ENCODE data around the gene ZNF143. TPM values are rescaled to one million over a fixed set of nuclear protein-coding genes. Genes with fewer than 3 reads are reported as not detected.

The ZNF143 gene
- total RNA-seq, 1 experiment from 2014 or later = 29.2 TPM

DNA sequence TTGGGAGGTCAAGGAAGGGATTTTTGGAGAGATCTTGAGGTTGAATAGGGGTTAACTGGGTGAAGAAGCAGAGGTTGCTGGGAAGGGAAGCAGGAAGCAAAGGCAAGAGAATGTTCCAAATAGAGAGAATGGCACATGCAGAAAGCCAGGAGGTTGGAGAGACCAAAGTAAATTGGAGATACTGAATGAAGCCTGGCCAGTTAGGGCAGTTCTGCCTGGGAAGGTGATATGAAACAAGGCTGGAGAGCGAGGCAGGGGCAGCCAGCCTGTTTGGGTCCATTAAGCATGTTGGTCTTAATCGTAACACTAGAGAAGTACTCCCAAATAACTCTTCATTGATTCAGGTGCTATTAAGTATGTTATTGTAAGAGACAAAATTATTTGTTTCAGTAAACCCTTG is 48.2 kb downstream of the ZNF143 start:
- Histone ChIP-seq H4K5ac (ENCODE audit: insufficient read length, low read depth, low read length) (no peak overlapping the region), H4K91ac (ENCODE audit: insufficient read length, low read depth, low read length) (no peak overlapping the region), H4K8ac (replicated peaks; ENCODE audit: insufficient read length, low read depth, low read length) (no peak overlapping the region), H3K79me2 (ENCODE audit: insufficient read depth, low read length) (no peaks in the 10 kb centered on the region), H2BK5ac (ENCODE audit: insufficient read length, low read length) (peak overlapping the region; percentile 35), H3K4ac (ENCODE audit: low read depth, low read length) (no peak overlapping the region), H2BK120ac (ENCODE audit: low read depth, low read length, poor library complexity, severe bottlenecking) (no peak overlapping the region), H3K4me1 (ENCODE audit: insufficient read depth, low read length) (no peaks in the 10 kb centered on the region), H3K79me1 (ENCODE audit: insufficient read depth, low read depth, low read length, poor library complexity, severe bottlenecking) (no peaks in the 10 kb centered on the region), H3K27me3 (ENCODE audit: insufficient read depth, low read length) (no peaks in the 10 kb centered on the region), H3T11ph (ENCODE audit: low read length) (no peak overlapping the region), H3K9me3 (ENCODE audit: control insufficient read depth, low read depth, low read length) (no peaks in the 10 kb centered on the region), H3K9ac (ENCODE audit: extremely low read depth, insufficient read length, low read length) (peak overlapping the region; percentile 13), H2AFZ (ENCODE audit: low read length) (no peak overlapping the region), H3K56ac (ENCODE audit: insufficient read length, low read depth, low read length) (no peak overlapping the region), H4K20me1 (ENCODE audit: control insufficient read depth, insufficient read depth, insufficient read length) (no peaks in the 10 kb centered on the region), H3K23ac (ENCODE audit: insufficient read length, low read depth, low read length) (no peak overlapping the region), H3K14ac (ENCODE audit: insufficient read depth, low read length) (no peak overlapping the region), H2BK15ac (ENCODE audit: low read depth, low read length) (no peak overlapping the region; the same call in 1 of the 2 replicates), H2BK12ac (ENCODE audit: insufficient read length, low read depth, low read length) (no peak overlapping the region), H2BK20ac (ENCODE audit: low read depth, low read length, poor library complexity, severe bottlenecking) (no peak overlapping the region), H3K23me2 (ENCODE audit: insufficient read length, low read depth, low read length, poor library complexity, severe bottlenecking) (no peaks in the 10 kb centered on the region), H3K18ac (ENCODE audit: insufficient read length, low read depth, low read length) (no peak overlapping the region), H3K27ac (ENCODE audit: insufficient read length, low read depth, low read length) (no peak overlapping the region), H3K4me2 (ENCODE audit: insufficient read depth, insufficient read length, low read length) (no peak overlapping the region), H2AK5ac (ENCODE audit: insufficient read length, low read length) (no peak overlapping the region)
- Mint-ChIP-seq H3K36me3 (ENCODE audit: insufficient read depth in 1 of 3, low read depth in 3 of 3) (peaks cover 32 to 42% (median 40%) of the 10 kb centered on the region in 3 experiments), H3K4me3 (no peak overlapping the region), H3K27me3 (ENCODE audit: low read depth) (no peaks in the 10 kb centered on the region), H3K27ac (peak overlapping the region; percentile 5 to 25 (median 18); a peak in 5 of 7 replicates), H3K9me3 (no peaks in the 10 kb centered on the region), H3K4me1 (peaks cover 26 to 27% of the 10 kb centered on the region in 2 experiments)
- TF ChIP-seq CTCF (conservative IDR thresholded peaks at IDR 0.05) = no peak
- WGBS (ENCODE audit: extremely low coverage, insufficient read length, low lambda C conversion rate) = no CpG with 5 or more reads among the region's 2 CpGs
- no peak for DNase-seq

Measured in H9 (cell line).